NCI-H526 (cell line): ENCODE measurements around the gene KDM3B.
"Not testable (repeated sequence)": the region's sequence is repeated elsewhere in the genome, so short reads cannot be mapped to it uniquely, and the experiment has no call there.

Source experiments
- DNase-seq, 2 experiments: peaks; one replicate each; lab custom pipeline; 2025; lab: John Stamatoyannopoulos, UW

Gene KDM3B

GRCh38 chr5:138467711-138468132 is 115.2 kb downstream of the KDM3B start:
- no peak for DNase-seq

GRCh38 chr5:138468133-138468965 is 115.9 kb downstream of the KDM3B start:
- DNase-seq: no peak

GRCh38 chr5:138468966-138469539 is 116.6 kb downstream of the KDM3B start:
- no peak for DNase-seq

GRCh38 chr5:138469540-138470321 is 117.2 kb downstream of the KDM3B start:
- DNase-seq: no peak

- no peak for DNase-seq
Measured at GRCh38 chr5:138470322-138471051, 118.0 kb downstream of the KDM3B start.

- no peak for DNase-seq
Measured at GRCh38 chr5:138471052-138471361, 118.5 kb downstream of the KDM3B start.

GRCh38 chr5:138472353-138472752 is 119.9 kb downstream of the KDM3B start:
- DNase-seq: no peak

GRCh38 chr5:138473151-138473550 is 120.7 kb downstream of the KDM3B start:
- not testable (repeated sequence) for DNase-seq

- peak; percentile 76 to 82 for DNase-seq
Measured at GRCh38 chr5:138476918-138477317, 124.4 kb downstream of the KDM3B start.

- no peak for DNase-seq
Measured at GRCh38 chr5:138482638-138483037, 130.2 kb downstream of the KDM3B start.
